HL-60 (cell line): ENCODE results near the gene GPC4.

ENCODE experiments used
- DNase-seq, 2 experiments: peaks; one replicate each; pipeline ENCODE4 v3.0.0-alpha.2; 2010 to 2020; ENCODE audit warnings: low read depth in 1 of 2, low spot score in 1 of 2
- H3K27ac ChIP-seq: fragments of 250-450 bp; sonication (Bioruptor Pico); replicated peaks from 2 replicates; pipeline ENCODE4 v1.5.1; 2020; ENCODE audit warnings: mild to moderate bottlenecking, moderate library complexity
- H3K27me3 ChIP-seq: fragments of 250-450 bp; sonication (Bioruptor Pico); 2 replicates; pipeline ENCODE4 v1.5.1; 2021; ENCODE audit warnings: mild to moderate bottlenecking, moderate library complexity; ENCODE audit not compliant: insufficient read depth, poor library complexity, severe bottlenecking
- H3K4me3 ChIP-seq: replicated peaks from 2 replicates; pipeline ENCODE4 v1.5.1; 2011; ENCODE audit warnings: mild to moderate bottlenecking, control low read depth, low read length; ENCODE audit not compliant: insufficient read depth
- CTCF ChIP-seq: IDR thresholded peaks from one replicate; pipeline ENCODE4 v1.5.1; 2011; ENCODE audit warnings: low read length, control low read depth, inconsistent platforms; ENCODE audit not compliant: insufficient read depth
- GABPA ChIP-seq: IDR thresholded peaks from 2 replicates; pipeline ENCODE4 v1.6.1; 2012; ENCODE audit warnings: low read depth
- POLR2AphosphoS5 ChIP-seq: IDR thresholded peaks from 2 replicates; pipeline ENCODE4 v1.6.1; 2012; ENCODE audit warnings: low read depth
- REST ChIP-seq: IDR thresholded peaks from 2 replicates; pipeline ENCODE4 v1.6.1; 2012; ENCODE audit warnings: low read depth; ENCODE audit not compliant: insufficient replicate concordance
- SPI1 ChIP-seq: IDR thresholded peaks from 2 replicates; pipeline ENCODE4 v1.6.1; 2012; ENCODE audit warnings: low read depth, mild to moderate bottlenecking, borderline replicate concordance

Gene GPC4

DNA sequence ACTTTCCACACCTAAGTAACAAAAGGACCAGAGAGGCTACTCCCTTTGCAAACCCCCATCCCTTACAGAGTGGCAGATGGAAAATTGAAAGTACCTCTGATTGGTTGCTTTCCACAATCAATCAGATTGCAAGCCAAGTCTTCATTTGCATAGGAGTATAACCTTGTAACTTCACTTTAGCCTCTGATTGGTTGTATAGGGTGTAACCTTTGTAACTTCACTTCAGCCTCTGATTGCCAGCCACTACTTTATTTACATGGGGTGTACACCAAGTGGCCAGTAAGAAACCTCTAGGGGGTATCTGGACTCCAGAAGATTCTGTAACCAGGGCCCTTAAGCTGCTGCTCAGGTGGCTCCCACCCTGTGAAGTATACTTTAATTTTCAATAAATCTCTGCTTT, 48.6 kb downstream of the GPC4 start:
- no peak overlapping the region for H3K27ac ChIP-seq
- no peak overlapping the region for H3K4me3 ChIP-seq
- no peak for DNase-seq
- TF ChIP-seq SPI1 (no peak), CTCF (no peak), GABPA (no peak), POLR2AphosphoS5 (no peak), REST (no peak)
- peaks cover 3% of the 10 kb centered on the region for H3K27me3 ChIP-seq

DNA sequence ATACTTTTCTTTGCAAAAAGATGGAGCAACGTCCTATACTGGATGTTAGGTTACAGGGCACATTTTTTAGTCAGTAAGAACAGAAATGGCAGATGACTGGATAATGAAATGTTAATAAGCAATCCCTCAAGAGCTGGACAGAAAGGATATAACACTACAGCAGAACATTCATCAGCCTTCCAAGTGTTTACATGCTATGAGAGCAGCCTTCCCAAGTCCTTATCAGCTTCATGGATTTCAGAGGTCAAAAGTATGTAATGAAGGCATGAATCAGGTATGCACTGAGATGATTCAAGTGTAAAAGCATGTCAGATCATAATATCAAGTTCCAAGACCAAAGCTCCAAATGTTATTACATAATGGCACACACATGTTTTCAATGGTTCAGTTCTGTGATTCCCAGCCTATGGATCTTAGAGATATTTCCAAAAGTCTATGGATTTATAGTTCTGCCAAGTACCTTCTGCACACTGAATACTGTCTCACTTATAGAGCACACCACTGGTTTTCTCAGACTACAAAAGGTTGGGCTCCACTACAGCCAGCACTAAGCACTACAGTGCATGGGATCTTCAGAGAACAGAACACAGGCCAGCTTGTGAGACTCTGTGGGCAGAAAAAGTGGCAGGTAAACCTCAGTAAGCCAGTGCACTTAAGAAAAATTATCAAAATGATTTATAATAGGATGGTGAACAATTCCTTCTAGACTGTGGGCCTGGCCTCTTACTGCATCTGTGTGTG, 49.2 kb downstream of the GPC4 start:
- H3K27ac ChIP-seq, result no peak overlapping the region
- H3K4me3 ChIP-seq, result no peak overlapping the region
- no peak for DNase-seq
- no peak for TF ChIP-seq CTCF
- no peak for TF ChIP-seq GABPA
- no peak for TF ChIP-seq POLR2AphosphoS5
- TF ChIP-seq SPI1, result no peak
- no peak for TF ChIP-seq REST
- H3K27me3 ChIP-seq, result peaks cover 3% of the 10 kb centered on the region

GRCh38 chrX:133364865-133365264, 50.4 kb downstream of the GPC4 start:
- no peak for DNase-seq
- TF ChIP-seq CTCF, result no peak
- TF ChIP-seq REST, result no peak
- no peak for TF ChIP-seq GABPA
- no peak for TF ChIP-seq SPI1
- TF ChIP-seq POLR2AphosphoS5, result no peak
- peaks cover 3% of the 10 kb centered on the region for H3K27me3 ChIP-seq
- no peak overlapping the region for H3K27ac ChIP-seq
- no peak overlapping the region for H3K4me3 ChIP-seq
